T-helper 1 cell treated with Interleukin-12 subunit alpha and Interleukin-12 subunit beta and Interleukin-4 antibody, amounts not matched to agents 30 μg/mL and 1 μg/mL, for 36 hours (primary cell): Measurements from ENCODE around the gene PRR16.
"Not testable (repeated sequence)": the region's sequence is repeated elsewhere in the genome, so short reads cannot be mapped to it uniquely, and the experiment has no call there.

Experiments
- H3K27ac Mint-ChIP-seq: one replicate; pipeline ENCODE4 v1.8.0; 2021; ENCODE audit warnings: mild to moderate bottlenecking, mixed read lengths
- H3K27me3 Mint-ChIP-seq: one replicate; pipeline ENCODE4 v1.8.0; 2021; ENCODE audit warnings: low read depth, mixed read lengths
- H3K36me3 Mint-ChIP-seq: one replicate; pipeline ENCODE4 v1.8.0; 2021; ENCODE audit warnings: low read depth, mixed read lengths
- H3K4me1 Mint-ChIP-seq: one replicate; pipeline ENCODE4 v1.8.0; 2021; ENCODE audit warnings: low read depth, mixed read lengths
- H3K4me3 Mint-ChIP-seq: one replicate; pipeline ENCODE4 v1.8.0; 2021; ENCODE audit warnings: mild to moderate bottlenecking, moderate library complexity, mixed read lengths
- H3K9me3 Mint-ChIP-seq: one replicate; pipeline ENCODE4 v1.8.0; 2021; ENCODE audit warnings: mixed read lengths

The PRR16 gene

DNA sequence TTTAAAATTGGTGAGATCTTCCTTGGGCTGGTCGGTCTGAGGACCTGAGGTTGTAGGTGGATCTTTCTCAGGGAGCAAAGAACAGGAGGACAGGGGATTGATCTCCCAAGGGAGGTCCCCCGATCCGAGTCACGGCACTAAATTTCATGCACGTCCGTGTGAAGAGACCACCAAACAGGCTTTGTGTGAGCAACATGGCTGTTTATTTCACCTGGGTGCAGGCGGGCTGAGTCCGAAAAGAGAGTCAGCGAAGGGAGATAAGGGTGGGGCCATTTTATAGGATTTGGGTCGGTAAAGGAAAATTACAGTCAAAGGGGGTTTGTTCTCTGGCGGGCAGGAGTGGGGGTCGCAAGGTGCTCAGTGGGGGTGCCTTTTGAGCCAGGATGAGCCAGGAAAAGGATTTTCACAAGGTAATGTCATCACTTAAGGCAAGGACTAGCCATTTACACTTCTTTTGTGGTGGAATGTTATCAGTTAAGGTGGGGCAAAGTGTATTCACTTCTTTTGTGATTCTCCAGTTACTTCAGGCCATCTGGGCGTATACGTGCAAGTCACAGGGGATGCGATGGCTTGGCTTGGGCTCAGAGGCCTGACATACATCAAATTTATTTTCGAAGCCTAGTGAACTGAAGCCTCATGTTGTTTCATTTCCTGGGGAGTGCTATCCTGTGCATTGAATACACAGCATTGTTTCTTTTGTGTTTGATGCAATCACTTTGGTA, 238.9 kb downstream of the PRR16 start:
- peaks cover 12% of the 10 kb centered on the region for H3K27me3 Mint-ChIP-seq
- H3K4me3 Mint-ChIP-seq, H3K36me3 Mint-ChIP-seq, H3K4me1 Mint-ChIP-seq, H3K9me3 Mint-ChIP-seq, H3K27ac Mint-ChIP-seq: not testable (repeated sequence)

GRCh38 chr5:120703918-120704587, 240.0 kb downstream of the PRR16 start:
- H3K4me3 Mint-ChIP-seq: no peak overlapping the region
- H3K27me3 Mint-ChIP-seq: peaks cover 12% of the 10 kb centered on the region
- no peaks in the 10 kb centered on the region for H3K4me1 Mint-ChIP-seq
- no peaks in the 10 kb centered on the region for H3K36me3 Mint-ChIP-seq
- no peak overlapping the region for H3K27ac Mint-ChIP-seq
- H3K9me3 Mint-ChIP-seq: no peaks in the 10 kb centered on the region

- Mint-ChIP-seq H3K4me3 (no peak overlapping the region), H3K27ac (no peak overlapping the region), H3K27me3 (peaks cover 9% of the 10 kb centered on the region), H3K9me3 (no peaks in the 10 kb centered on the region), H3K4me1 (no peaks in the 10 kb centered on the region), H3K36me3 (no peaks in the 10 kb centered on the region)
These were observed 242.8 kb downstream of the PRR16 start for GRCh38 chr5:120706877-120707276.

GRCh38 chr5:120717381-120717780, 253.3 kb downstream of the PRR16 start:
- H3K27ac Mint-ChIP-seq: no peak overlapping the region
- H3K9me3 Mint-ChIP-seq: no peaks in the 10 kb centered on the region
- H3K4me3 Mint-ChIP-seq: no peak overlapping the region
- H3K4me1 Mint-ChIP-seq: no peaks in the 10 kb centered on the region
- no peaks in the 10 kb centered on the region for H3K27me3 Mint-ChIP-seq
- no peaks in the 10 kb centered on the region for H3K36me3 Mint-ChIP-seq

DNA sequence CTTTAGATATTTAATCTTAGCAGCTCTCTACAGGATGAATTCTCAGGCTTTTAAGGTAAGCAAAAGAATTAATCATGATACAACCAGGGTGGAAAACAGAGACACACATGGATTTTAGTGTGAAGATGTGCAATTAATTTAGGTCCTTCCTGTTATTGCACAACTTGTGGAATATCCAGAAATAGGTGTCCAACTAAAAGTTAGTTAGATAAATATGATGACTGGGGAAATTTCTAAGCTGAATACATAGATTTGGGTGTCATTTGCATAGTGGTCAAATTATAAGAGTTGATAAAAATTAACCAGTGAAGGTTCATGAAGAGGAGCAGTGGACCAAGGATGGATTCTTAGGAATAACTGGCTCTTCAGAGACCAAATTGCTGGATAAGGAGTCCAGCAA, 266.1 kb downstream of the PRR16 start:
- no peaks in the 10 kb centered on the region for H3K36me3 Mint-ChIP-seq
- no peak overlapping the region for H3K4me3 Mint-ChIP-seq
- no peaks in the 10 kb centered on the region for H3K27me3 Mint-ChIP-seq
- H3K9me3 Mint-ChIP-seq: no peaks in the 10 kb centered on the region
- H3K4me1 Mint-ChIP-seq: no peaks in the 10 kb centered on the region
- H3K27ac Mint-ChIP-seq: no peak overlapping the region

- H3K4me3 Mint-ChIP-seq: no peak overlapping the region
- no peaks in the 10 kb centered on the region for H3K36me3 Mint-ChIP-seq
- H3K27me3 Mint-ChIP-seq: no peaks in the 10 kb centered on the region
- H3K4me1 Mint-ChIP-seq: no peaks in the 10 kb centered on the region
- H3K9me3 Mint-ChIP-seq: no peaks in the 10 kb centered on the region
- H3K27ac Mint-ChIP-seq: no peak overlapping the region
These were observed 269.9 kb downstream of the PRR16 start for GRCh38 chr5:120734033-120734432.

GRCh38 chr5:120735076-120735475, 271.0 kb downstream of the PRR16 start:
- Mint-ChIP-seq H3K27ac (no peak overlapping the region), H3K4me3 (no peak overlapping the region), H3K27me3 (no peaks in the 10 kb centered on the region), H3K36me3 (no peaks in the 10 kb centered on the region), H3K4me1 (no peaks in the 10 kb centered on the region), H3K9me3 (no peaks in the 10 kb centered on the region)
